BJ (cell line): ENCODE results near the gene ASCL2. TPM values are rescaled to one million over a fixed set of nuclear protein-coding genes. Genes with fewer than 3 reads are reported as not detected.

Source experiments
- CTCF ChIA-PET: fragments of 350-600 bp; formaldehyde crosslinking; extraction: SDS; loops from one replicate; lab custom pipeline; 2021; ENCODE audit warnings: antibody characterized with exemption, inconsistent platforms; lab: Yijun Ruan, JAX
- POLR2A ChIA-PET: fragments of 300-600 bp; sonication (Branson Sonifier 250); formaldehyde crosslinking; extraction: SDS; loops from one replicate; lab custom pipeline; 2021; ENCODE audit warnings: antibody characterized with exemption; lab: Charles Lee
- DNase-seq: peaks from one replicate; pipeline ENCODE4 v3.0.0-alpha.2; 2011; ENCODE audit warnings: low read depth
- H3K27me3 ChIP-seq: 2 replicates; pipeline ENCODE4 v1.6.0; 2011; ENCODE audit warnings: low read length; ENCODE audit not compliant: control insufficient read depth, insufficient read depth
- H3K36me3 ChIP-seq: 2 replicates; pipeline ENCODE4 v1.5.1; 2011; ENCODE audit warnings: low read length; ENCODE audit not compliant: control insufficient read depth, insufficient read depth
- H3K4me3 ChIP-seq: 2 replicates; pipeline ENCODE4 v1.5.1; 2011; ENCODE audit warnings: low read depth, mild to moderate bottlenecking, control low read depth, low read length
- CTCF ChIP-seq: IDR thresholded peaks from 2 replicates; pipeline ENCODE4 v1.5.1; 2011; ENCODE audit warnings: low read depth, mild to moderate bottlenecking, control low read depth, inconsistent platforms, low read length, moderate library complexity; ENCODE audit not compliant: insufficient read depth
- polyA plus RNA-seq: library from polyadenylated mRNA; depleted of rRNA; stranded (reverse); fragments of >200 nt; gene quantifications from 2 replicates; pipeline ENCODE4 v1.2.3, GENCODE V29; 2011

The ASCL2 gene
- polyA plus RNA-seq, 1 experiment, result not detected

- ChIA-PET CTCF (no interaction called here), POLR2A (no interaction called here)
- Histone ChIP-seq H3K4me3 (no peak overlapping the region), H3K27me3 (peaks cover 16% of the 10 kb centered on the region), H3K36me3 (no peaks in the 10 kb centered on the region)
- DNase-seq, result no peak
- TF ChIP-seq CTCF, result no peak
Observed at GRCh38 chr11:2265854-2266585, 4.4 kb downstream of the ASCL2 start.

GRCh38 chr11:2265396-2265795 is 5.0 kb downstream of the ASCL2 start:
- TF ChIP-seq CTCF, result no peak
- ChIA-PET CTCF (interaction anchor here (1.0 kb wide), 1 partner anchor 39 kb away, joined by 3 read pairs; no protein-coding TSS in a partner anchor), POLR2A (no interaction called here)
- Histone ChIP-seq H3K4me3 (no peak overlapping the region), H3K36me3 (no peaks in the 10 kb centered on the region), H3K27me3 (peaks cover 14% of the 10 kb centered on the region)
- DNase-seq, result no peak

GRCh38 chr11:2264366-2265053 is 5.9 kb downstream of the ASCL2 start:
- POLR2A ChIA-PET, result no interaction called here

GRCh38 chr11:2263724-2264360 is 6.5 kb downstream of the ASCL2 start:
- DNase-seq, result no peak
- ChIA-PET POLR2A (no interaction called here), CTCF (interaction anchor here (1.4 to 1.8 kb wide), 2 partner anchors 13 to 156 kb away, joined by 4 read pairs; no protein-coding TSS in a partner anchor)
- Histone ChIP-seq H3K36me3 (no peaks in the 10 kb centered on the region), H3K4me3 (no peak overlapping the region), H3K27me3 (peaks cover 10% of the 10 kb centered on the region)
- no peak for TF ChIP-seq CTCF

More at GRCh38 chr11:2264366-2265053, 5.9 kb downstream of the ASCL2 start:
- DNase-seq, result no peak
- TF ChIP-seq CTCF, result no peak
- H3K4me3 ChIP-seq, result no peak overlapping the region
- H3K27me3 ChIP-seq, result peaks cover 13% of the 10 kb centered on the region
- H3K36me3 ChIP-seq, result no peaks in the 10 kb centered on the region
- CTCF ChIA-PET, result interaction anchor here (1.0 to 1.8 kb wide), 2 partner anchors 13 to 40 kb away, joined by 3 to 4 read pairs; no protein-coding TSS in a partner anchor
